GM12878 (cell line): ENCODE data around the gene METRN. TPM values are rescaled to one million over a fixed set of nuclear protein-coding genes. Genes with fewer than 3 reads are reported as not detected.
A peak's percentile ranks its signal among the peaks of the same experiment; 100 is the strongest.

Experiments
- BMI1 ChIP-seq: fragments of 450-650 bp; IDR thresholded peaks from 2 replicates; pipeline ENCODE4 v1.6.1; 2016; ENCODE audit warnings: mild to moderate bottlenecking, moderate library complexity, borderline replicate concordance
- CBX3 ChIP-seq: fragments of 200-600 bp; sonication (generic); IDR thresholded peaks from 2 replicates; pipeline ENCODE4 v1.6.1; 2016; ENCODE audit warnings: low read depth, borderline replicate concordance
- DPF2 ChIP-seq: fragments of 450-650 bp; IDR thresholded peaks from 2 replicates; pipeline ENCODE4 v1.6.1; 2017; ENCODE audit warnings: mild to moderate bottlenecking
- MTA3 ChIP-seq: IDR thresholded peaks from 2 replicates; pipeline ENCODE4 v1.6.1; 2012; ENCODE audit warnings: low read length, inconsistent platforms, borderline replicate concordance
- NKRF ChIP-seq: fragments of 450-650 bp; conservative IDR thresholded peaks from 2 replicates; pipeline ENCODE4 v1.6.1; 2017; ENCODE audit warnings: mild to moderate bottlenecking, moderate library complexity
- NR2C1 ChIP-seq: fragments of 450-650 bp; IDR thresholded peaks from 2 replicates; pipeline ENCODE4 v1.6.1; 2017; ENCODE audit warnings: antibody characterized with exemption, mild to moderate bottlenecking, moderate library complexity
- PAX8 ChIP-seq: fragments of 450-650 bp; IDR thresholded peaks from 2 replicates; pipeline ENCODE4 v1.6.1; 2017; ENCODE audit warnings: mild to moderate bottlenecking, moderate library complexity
- RBBP5 ChIP-seq: fragments of 200-600 bp; sonication (generic); conservative IDR thresholded peaks from 2 replicates; pipeline ENCODE4 v1.6.1; 2016
- SMARCA5 ChIP-seq: fragments of 450-650 bp; IDR thresholded peaks from 2 replicates; pipeline ENCODE4 v1.6.1; 2017; ENCODE audit warnings: mild to moderate bottlenecking
- ZBTB4 ChIP-seq: fragments of 450-650 bp; formaldehyde crosslinking; IDR thresholded peaks from 2 replicates; pipeline ENCODE4 v1.4.0; 2022; ENCODE audit warnings: mild to moderate bottlenecking, moderate library complexity
- polyA plus RNA-seq, 11 experiments: library from polyadenylated mRNA; depleted of rRNA in 4 of 11; unstranded in 6 of 11; stranded (reverse) in 5 of 11; fragments of >200 nt; fragmentation: Nextera tagmentation in 4 of 11; fragmentation: Illumina TruSeq in 1 of 11; extraction: Ambion mirVana in 4 of 11; extraction: Trizol in 1 of 11; gene quantifications; 1 replicate in 1 of 11; 2 replicates in 10 of 11; pipeline versions ENCODE4 v1.2.1 to v1.2.3, GENCODE V29; 2011 to 2016; ENCODE audit warnings: inconsistent platforms in 2 of 11, missing spikeins in 2 of 11, low read depth in 1 of 11
- total RNA-seq, 4 experiments: library from RNA; depleted of rRNA in 3 of 4; stranded (reverse); fragments of >200 nt in 3 of 4; fragmentation: Illumina TruSeq in 1 of 4; extraction: Trizol in 1 of 4; gene quantifications; 2 replicates each; pipeline versions ENCODE4 v1.2.1 to v1.2.3, GENCODE V29; 2013 to 2021

METRN gene
- total and polyA plus RNA-seq, 10 of the 15 experiments (the other 5 are each of a cell fraction or from before 2014, with no cell fraction given): 0.11 to 12.8 (median 1.1) TPM; not detected in 1

GRCh38 chr16:694187-694862 is 20.6 kb upstream of the METRN start (continued):
- no peak for TF ChIP-seq MTA3
- no peak for TF ChIP-seq SMARCA5
- TF ChIP-seq RBBP5: no peak
- peak; percentile 24; the same call in 1 of the 2 replicates for TF ChIP-seq NR2C1
- no peak for TF ChIP-seq PAX8
- no peak for TF ChIP-seq CBX3
- TF ChIP-seq DPF2: peak; percentile 59; the same call in 1 of the 2 replicates
- TF ChIP-seq BMI1: no peak
- no peak for TF ChIP-seq NKRF
- no peak for TF ChIP-seq ZBTB4
